Measurements from ENCODE around the gene ENTPD8. TPM values are rescaled to one million over a fixed set of nuclear protein-coding genes. Genes with fewer than 3 reads are reported as not detected.

The ENTPD8 gene
- total and polyA plus RNA-seq, 10 of the 15 experiments (the other 5 are each of a cell fraction or from before 2014, with no cell fraction given) = not detected

GRCh38 chr9:137422604-137423513 lies 18.3 kb downstream of the ENTPD8 start, which contains the start of the genes EXD3 and NOXA1:
EXD3 (minus strand) TSS chr9:137423162; CDS start chr9:137395357, 27,805 bp downstream.
NOXA1 (plus strand) TSS chr9:137423393; CDS start chr9:137423530, 137 bp downstream.
- POLR2A ChIA-PET = interaction anchor here (0.6 to 1.8 kb wide), 11 partner anchors 15 to 630 kb away, joined by 3 to 6 read pairs (median 4); partner anchors contain the start of genes NRARP, RNF208, TOR4A and TUBB4B
- SMC1A ChIA-PET (ENCODE audit: uncharacterized antibody, unreplicated experiment) = interaction anchor here (0.8 to 0.9 kb wide), 2 partner anchors 11 to 121 kb away, joined by 3 to 4 read pairs; partner anchors contain the start of gene NRARP
- Histone ChIP-seq H3K4me2 (ENCODE audit: control insufficient read depth, insufficient read depth) (peak within 1 kb of the TSS; percentile 94), H3K27me3 (replicated peaks in 1 of 2; ENCODE audit: control insufficient read depth in 2 of 2, insufficient read depth in 2 of 2, low read length in 1 of 2) (no peaks in the 10 kb centered on the region; a peak in 2 of 4 replicates), H3K79me2 (ENCODE audit: control insufficient read depth, insufficient read depth, low read length) (peaks cover 13% of the 10 kb centered on the region), H3K9ac (ENCODE audit: control insufficient read depth, insufficient read depth, low read length) (peak within 1 kb of the TSS; percentile 75), H2AFZ (ENCODE audit: control insufficient read depth, low read depth, low read length) (peak within 1 kb of the TSS; percentile 78), H3K4me3 (peak within 1 kb of the TSS; percentile 84), H3K9me3 (replicated peaks; ENCODE audit: control insufficient read depth, insufficient read depth, low read length) (no peaks in the 10 kb centered on the region), H3K27ac (ENCODE audit: control insufficient read depth, insufficient read depth) (peak within 1 kb of the TSS; percentile 41), H3K4me1 (ENCODE audit: control insufficient read depth, insufficient read depth, low read length) (no peaks in the 10 kb centered on the region; the same call in 1 of the 2 replicates), H3K36me3 (ENCODE audit: control insufficient read depth in 2 of 2, insufficient read depth in 2 of 2, low read length in 1 of 2) (no peaks in the 10 kb centered on the region), H4K20me1 (ENCODE audit: control insufficient read depth, insufficient read depth) (no peaks in the 10 kb centered on the region)
- FAIRE-seq (peak; percentile 23), ATAC-seq (peak; percentile 91), DNase-seq (ENCODE audit: low read depth, low spot score) (peak; percentile 48)
- in situ Hi-C loops (cut with MboI) (no loop called here), intact Hi-C loops (cut with micrococcal nuclease; ENCODE audit: unreplicated experiment) (loop anchor here (2.0 to 10.0 kb wide), 3 partner anchors 22 to 121 kb away; partner anchors contain the start of gene NRARP)
- WGBS (ENCODE audit: insufficient coverage, insufficient replicate concordance, low lambda C conversion rate, missing lambda C conversion rate) = under 1% methylated on average over 75 of the region's 113 CpGs
- RAD21 ChIA-PET (ENCODE audit: unreplicated experiment) = interaction anchor here (0.7 to 1.4 kb wide), 6 partner anchors 11 to 154 kb away, joined by 3 to 5 read pairs (median 4); no protein-coding TSS in a partner anchor
- BruUV-seq (replicated peaks) = no TSS peak
- CTCF ChIA-PET = interaction anchor here (0.6 to 3.3 kb wide), 14 partner anchors 9 to 316 kb away, joined by 3 to 16 read pairs (median 3); partner anchors contain the start of gene NRARP
- peak; percentile 77; the same call in 2 of the 3 replicates for TF ChIP-seq POU2F2 (IDR thresholded peaks at IDR 0.05; ENCODE audit: borderline replicate concordance, low read depth, low read length)
- no peak for TF ChIP-seq SMAD5 (IDR thresholded peaks at IDR 0.05; ENCODE audit: low read depth)
- peak; percentile 58 for TF ChIP-seq ZNF24 (IDR thresholded peaks at IDR 0.05)
- TF ChIP-seq BACH1 (IDR thresholded peaks at IDR 0.05; ENCODE audit: borderline replicate concordance) = peak; percentile 88
- no peak for TF ChIP-seq ATF7 (IDR thresholded peaks at IDR 0.05; ENCODE audit: low read depth)
- TF ChIP-seq PML (IDR thresholded peaks at IDR 0.05; ENCODE audit: low read length) = no peak
- no peak for TF ChIP-seq BRCA1 (IDR thresholded peaks at IDR 0.05; ENCODE audit: low read depth, low read length)
- TF ChIP-seq SMC3 (IDR thresholded peaks at IDR 0.05; ENCODE audit: borderline replicate concordance, low read length) = peak; percentile 43; the same call in 1 of the 2 replicates
- TF ChIP-seq FOXK2 (IDR thresholded peaks at IDR 0.05) = no peak
- TF ChIP-seq CEBPZ (IDR thresholded peaks at IDR 0.05; ENCODE audit: low read depth, low read length) = no peak
- 0 out of 2 replicates have a peak, but pooled peaks have one; percentile 14 for TF ChIP-seq PKNOX1 (IDR thresholded peaks at IDR 0.05)
- peak; percentile 77 for TF ChIP-seq ZNF217 (IDR thresholded peaks at IDR 0.05)
- peak; percentile 51 for TF ChIP-seq USF1 (IDR thresholded peaks at IDR 0.05; ENCODE audit: borderline replicate concordance, extremely low read length, insufficient read depth, low read depth, low read length)
- peak; percentile 40; the same call in 1 of the 2 replicates for TF ChIP-seq PAX5 (IDR thresholded peaks at IDR 0.05; ENCODE audit: borderline replicate concordance, low read depth, low read length)
- peak; percentile 81 for TF ChIP-seq RELA (IDR thresholded peaks at IDR 0.05; ENCODE audit: borderline replicate concordance, partially characterized antibody)
- TF ChIP-seq SPI1 (IDR thresholded peaks at IDR 0.05; ENCODE audit: borderline replicate concordance, insufficient read depth, low read depth, low read length) = no peak
- TF ChIP-seq STAT1 (conservative IDR thresholded peaks at IDR 0.05) = no peak
- TF ChIP-seq ZNF207 (IDR thresholded peaks at IDR 0.05; ENCODE audit: borderline replicate concordance) = peak; percentile 75; the same call in 1 of the 2 replicates
